HL-60 (cell line): ENCODE data around the gene EVI5L.

Source experiments
- DNase-seq, 2 experiments: peaks; one replicate each; pipeline ENCODE4 v3.0.0-alpha.2; 2010 to 2020; ENCODE audit warnings: low read depth in 1 of 2, low spot score in 1 of 2
- H3K27ac ChIP-seq: fragments of 250-450 bp; sonication (Bioruptor Pico); replicated peaks from 2 replicates; pipeline ENCODE4 v1.5.1; 2020; ENCODE audit warnings: mild to moderate bottlenecking, moderate library complexity
- H3K27me3 ChIP-seq: fragments of 250-450 bp; sonication (Bioruptor Pico); 2 replicates; pipeline ENCODE4 v1.5.1; 2021; ENCODE audit warnings: mild to moderate bottlenecking, moderate library complexity; ENCODE audit not compliant: insufficient read depth, poor library complexity, severe bottlenecking
- H3K4me3 ChIP-seq: replicated peaks from 2 replicates; pipeline ENCODE4 v1.5.1; 2011; ENCODE audit warnings: mild to moderate bottlenecking, control low read depth, low read length; ENCODE audit not compliant: insufficient read depth
- GABPA ChIP-seq: IDR thresholded peaks from 2 replicates; pipeline ENCODE4 v1.6.1; 2012; ENCODE audit warnings: low read depth
- POLR2AphosphoS5 ChIP-seq: IDR thresholded peaks from 2 replicates; pipeline ENCODE4 v1.6.1; 2012; ENCODE audit warnings: low read depth
- SPI1 ChIP-seq: IDR thresholded peaks from 2 replicates; pipeline ENCODE4 v1.6.1; 2012; ENCODE audit warnings: low read depth, mild to moderate bottlenecking, borderline replicate concordance
- TF ChIP-seq, protein P1 (sequence below): IDR thresholded peaks from one replicate; pipeline ENCODE4 v1.5.1; 2011; ENCODE audit warnings: low read length, control low read depth, inconsistent platforms; ENCODE audit not compliant: insufficient read depth
- TF ChIP-seq, protein P2 (sequence below): IDR thresholded peaks from 2 replicates; pipeline ENCODE4 v1.6.1; 2012; ENCODE audit warnings: low read depth; ENCODE audit not compliant: insufficient replicate concordance

The EVI5L gene

DNA sequence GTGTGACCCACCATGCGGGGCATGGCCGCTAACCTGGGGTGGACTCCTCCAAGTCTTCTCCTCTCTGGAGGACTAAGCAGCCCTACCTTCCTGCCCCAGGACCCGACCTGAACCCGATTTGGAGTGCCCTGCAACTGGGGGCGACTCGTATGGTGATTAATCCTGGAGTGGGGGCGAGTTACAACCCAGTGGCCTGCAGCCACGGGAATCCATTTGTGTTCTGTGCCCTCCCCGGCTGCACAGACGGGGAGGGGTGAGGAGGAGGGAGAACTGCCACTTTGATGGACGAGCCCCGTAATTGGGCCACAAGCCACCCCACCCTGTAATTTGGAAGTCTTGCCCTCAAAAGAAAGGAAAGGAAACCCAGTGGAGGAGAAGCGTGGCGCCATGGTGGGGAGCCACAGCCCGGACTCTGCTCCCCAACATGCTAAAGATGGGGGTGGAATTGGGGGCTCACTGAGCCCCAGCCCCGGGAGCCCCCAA, 26.1 kb downstream of the EVI5L start:
- no peak overlapping the region for H3K27ac ChIP-seq
- TF ChIP-seq POLR2AphosphoS5 (no peak), GABPA (no peak), SPI1 (no peak)
- TF ChIP-seq, protein P1, sequence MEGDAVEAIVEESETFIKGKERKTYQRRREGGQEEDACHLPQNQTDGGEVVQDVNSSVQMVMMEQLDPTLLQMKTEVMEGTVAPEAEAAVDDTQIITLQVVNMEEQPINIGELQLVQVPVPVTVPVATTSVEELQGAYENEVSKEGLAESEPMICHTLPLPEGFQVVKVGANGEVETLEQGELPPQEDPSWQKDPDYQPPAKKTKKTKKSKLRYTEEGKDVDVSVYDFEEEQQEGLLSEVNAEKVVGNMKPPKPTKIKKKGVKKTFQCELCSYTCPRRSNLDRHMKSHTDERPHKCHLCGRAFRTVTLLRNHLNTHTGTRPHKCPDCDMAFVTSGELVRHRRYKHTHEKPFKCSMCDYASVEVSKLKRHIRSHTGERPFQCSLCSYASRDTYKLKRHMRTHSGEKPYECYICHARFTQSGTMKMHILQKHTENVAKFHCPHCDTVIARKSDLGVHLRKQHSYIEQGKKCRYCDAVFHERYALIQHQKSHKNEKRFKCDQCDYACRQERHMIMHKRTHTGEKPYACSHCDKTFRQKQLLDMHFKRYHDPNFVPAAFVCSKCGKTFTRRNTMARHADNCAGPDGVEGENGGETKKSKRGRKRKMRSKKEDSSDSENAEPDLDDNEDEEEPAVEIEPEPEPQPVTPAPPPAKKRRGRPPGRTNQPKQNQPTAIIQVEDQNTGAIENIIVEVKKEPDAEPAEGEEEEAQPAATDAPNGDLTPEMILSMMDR = no peak
- TF ChIP-seq, protein P2, sequence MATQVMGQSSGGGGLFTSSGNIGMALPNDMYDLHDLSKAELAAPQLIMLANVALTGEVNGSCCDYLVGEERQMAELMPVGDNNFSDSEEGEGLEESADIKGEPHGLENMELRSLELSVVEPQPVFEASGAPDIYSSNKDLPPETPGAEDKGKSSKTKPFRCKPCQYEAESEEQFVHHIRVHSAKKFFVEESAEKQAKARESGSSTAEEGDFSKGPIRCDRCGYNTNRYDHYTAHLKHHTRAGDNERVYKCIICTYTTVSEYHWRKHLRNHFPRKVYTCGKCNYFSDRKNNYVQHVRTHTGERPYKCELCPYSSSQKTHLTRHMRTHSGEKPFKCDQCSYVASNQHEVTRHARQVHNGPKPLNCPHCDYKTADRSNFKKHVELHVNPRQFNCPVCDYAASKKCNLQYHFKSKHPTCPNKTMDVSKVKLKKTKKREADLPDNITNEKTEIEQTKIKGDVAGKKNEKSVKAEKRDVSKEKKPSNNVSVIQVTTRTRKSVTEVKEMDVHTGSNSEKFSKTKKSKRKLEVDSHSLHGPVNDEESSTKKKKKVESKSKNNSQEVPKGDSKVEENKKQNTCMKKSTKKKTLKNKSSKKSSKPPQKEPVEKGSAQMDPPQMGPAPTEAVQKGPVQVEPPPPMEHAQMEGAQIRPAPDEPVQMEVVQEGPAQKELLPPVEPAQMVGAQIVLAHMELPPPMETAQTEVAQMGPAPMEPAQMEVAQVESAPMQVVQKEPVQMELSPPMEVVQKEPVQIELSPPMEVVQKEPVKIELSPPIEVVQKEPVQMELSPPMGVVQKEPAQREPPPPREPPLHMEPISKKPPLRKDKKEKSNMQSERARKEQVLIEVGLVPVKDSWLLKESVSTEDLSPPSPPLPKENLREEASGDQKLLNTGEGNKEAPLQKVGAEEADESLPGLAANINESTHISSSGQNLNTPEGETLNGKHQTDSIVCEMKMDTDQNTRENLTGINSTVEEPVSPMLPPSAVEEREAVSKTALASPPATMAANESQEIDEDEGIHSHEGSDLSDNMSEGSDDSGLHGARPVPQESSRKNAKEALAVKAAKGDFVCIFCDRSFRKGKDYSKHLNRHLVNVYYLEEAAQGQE = no peak
- no peak overlapping the region for H3K4me3 ChIP-seq
- no peak for DNase-seq
- H3K27me3 ChIP-seq = no peaks in the 10 kb centered on the region

DNA sequence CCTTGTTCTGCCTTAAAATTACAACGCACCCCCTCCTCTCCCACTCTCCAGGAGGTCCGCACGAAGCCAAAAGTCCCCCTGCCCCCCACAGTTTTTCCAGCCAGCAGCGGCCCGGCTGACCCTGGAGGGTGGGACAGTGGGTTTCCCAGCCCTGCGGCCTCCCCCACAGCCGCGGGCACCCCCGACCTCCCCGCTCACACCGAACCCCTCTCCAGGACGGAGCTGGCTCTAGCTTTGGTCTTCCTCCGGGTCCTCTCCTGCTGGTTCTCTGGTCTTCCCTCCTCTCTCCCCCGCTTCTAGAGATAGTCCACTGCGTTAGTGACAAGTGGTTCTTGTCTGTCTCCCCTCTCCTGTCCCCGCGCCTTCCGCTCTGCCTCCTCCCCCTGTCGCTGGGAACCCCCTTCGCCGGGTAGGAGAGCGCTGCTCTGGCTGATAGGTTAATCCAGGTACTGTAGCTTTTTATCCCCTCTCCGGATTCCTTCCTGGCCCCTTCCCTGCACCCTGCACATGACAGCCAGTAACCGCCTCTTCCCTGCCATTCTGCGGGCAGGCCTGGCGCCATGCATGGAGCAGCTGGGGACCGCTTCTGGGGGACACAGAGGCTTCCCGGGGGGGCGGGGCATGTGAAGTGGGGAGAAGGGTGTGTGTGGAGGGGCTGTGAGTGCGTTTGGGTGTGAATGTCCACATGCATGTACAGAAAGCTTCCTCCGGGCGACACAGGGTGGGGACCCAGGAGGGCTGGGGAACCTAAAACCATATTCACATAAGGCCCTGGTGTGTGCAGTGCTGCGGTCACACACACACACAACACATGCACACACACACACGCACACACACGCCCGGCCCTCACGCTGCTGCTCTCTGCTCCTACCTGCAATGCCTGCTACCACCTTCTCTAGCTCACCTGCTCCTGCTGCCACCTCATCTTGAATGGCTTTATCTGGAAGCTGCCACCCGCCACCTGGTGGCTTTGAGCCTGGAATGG, 27.0 kb downstream of the EVI5L start:
- no peak for DNase-seq
- TF ChIP-seq GABPA = no peak
- TF ChIP-seq, protein P2 = no peak
- Histone ChIP-seq H3K27ac (no peak overlapping the region), H3K4me3 (no peak overlapping the region), H3K27me3 (peaks cover 2% of the 10 kb centered on the region)

DNA sequence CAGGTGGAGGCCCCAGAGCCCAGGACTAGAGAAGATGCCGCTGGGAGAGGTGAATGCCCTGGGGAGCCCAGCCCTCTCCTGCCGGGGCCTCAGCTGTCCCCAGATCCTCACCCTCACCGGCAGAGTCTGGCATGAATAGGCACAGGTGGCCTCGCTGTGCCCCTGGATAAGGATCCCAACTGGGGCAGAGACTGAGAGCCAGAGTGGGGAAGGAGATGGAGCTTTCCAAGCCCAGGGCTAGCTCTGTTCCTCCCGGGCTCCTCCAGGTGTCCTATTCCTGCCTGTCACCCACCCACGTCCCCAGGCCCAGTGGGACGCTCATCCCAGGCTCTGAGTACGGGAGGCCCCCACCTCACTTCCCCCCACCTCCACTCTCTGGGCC, 27.7 kb downstream of the EVI5L start:
- Histone ChIP-seq H3K27me3 (peaks cover 4% of the 10 kb centered on the region), H3K4me3 (no peak overlapping the region), H3K27ac (no peak overlapping the region)
- DNase-seq = no peak
- no peak for TF ChIP-seq GABPA
- TF ChIP-seq, protein P1 = no peak
- no peak for TF ChIP-seq POLR2AphosphoS5
- TF ChIP-seq SPI1 = no peak
- TF ChIP-seq, protein P2 = no peak
